Activated T-cell treated with anti-CD3 and anti-CD28 coated beads, Interleukin-2, amount 50 U/mL, for 24 hours (primary cell): ENCODE measurements around the gene MCC.

Experiments
- DNase-seq: peaks from one replicate; pipeline ENCODE4 v3.0.0-alpha.2; 2020
- H3K27ac Mint-ChIP-seq: 2 replicates; pipeline ENCODE4 v1.8.0; 2020; ENCODE audit warnings: mild to moderate bottlenecking, mixed read lengths
- H3K27me3 Mint-ChIP-seq: 2 replicates; pipeline ENCODE4 v1.8.0; 2020; ENCODE audit warnings: mixed read lengths
- H3K36me3 Mint-ChIP-seq: 2 replicates; pipeline ENCODE4 v1.8.0; 2020; ENCODE audit warnings: low read depth, mixed read lengths
- H3K4me1 Mint-ChIP-seq: 2 replicates; pipeline ENCODE4 v1.8.0; 2020; ENCODE audit warnings: low read depth, mixed read lengths
- H3K4me3 Mint-ChIP-seq: 2 replicates; pipeline ENCODE4 v1.8.0; 2020; ENCODE audit warnings: mild to moderate bottlenecking, moderate library complexity, mixed read lengths
- H3K9me3 Mint-ChIP-seq: 2 replicates; pipeline ENCODE4 v1.8.0; 2020; ENCODE audit warnings: mixed read lengths

The MCC gene

DNA sequence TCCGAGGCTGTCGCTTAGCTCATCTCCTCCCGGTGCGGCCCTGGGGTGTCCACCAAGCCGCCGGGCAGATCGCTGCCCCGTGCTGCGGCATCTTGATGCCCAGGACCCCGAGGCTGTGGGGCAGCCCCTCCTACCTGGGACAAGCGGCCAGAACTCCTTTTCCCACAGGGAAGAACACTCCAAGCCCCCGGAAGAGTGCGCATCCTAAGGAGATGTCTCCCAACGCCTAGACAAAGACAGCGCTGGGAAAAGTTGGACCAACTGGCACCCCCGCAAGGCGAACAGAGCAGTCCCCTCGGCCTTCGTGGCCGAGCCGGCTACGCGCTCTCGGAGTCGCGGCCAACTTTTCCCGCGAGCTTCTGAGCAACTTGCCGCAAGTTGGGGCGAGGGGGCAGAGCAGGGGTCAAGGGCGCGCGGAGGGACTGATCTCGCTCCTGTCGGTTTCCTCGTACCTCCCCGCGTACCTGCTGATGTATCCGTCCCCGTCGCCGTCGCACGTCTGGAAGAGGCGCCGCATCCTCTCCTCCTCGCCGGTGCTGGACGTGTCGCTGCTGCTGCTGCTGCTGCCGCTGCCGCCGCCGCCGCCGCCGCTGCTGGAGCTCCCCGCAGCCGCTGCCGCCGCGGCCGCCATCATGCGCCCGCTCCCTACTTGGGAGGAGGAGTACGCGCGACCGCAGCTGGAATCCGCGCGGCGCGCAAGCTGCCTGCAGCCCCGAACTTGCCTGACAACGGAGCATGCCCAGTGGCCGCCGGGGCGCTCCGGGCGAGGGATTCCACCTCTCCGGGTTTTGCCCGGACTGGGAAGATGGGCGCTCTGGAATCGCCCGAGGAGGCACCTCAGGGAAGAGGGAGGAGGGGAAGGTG, at the start of gene MCC:
TSS of gene MCC (minus strand) at position 673 of the 864 bp plus-strand sequence.
- H3K36me3 Mint-ChIP-seq: no peaks in the 10 kb centered on the region
- peaks cover 20% of the 10 kb centered on the region for H3K4me1 Mint-ChIP-seq
- peak; percentile 63 for DNase-seq
- H3K9me3 Mint-ChIP-seq: peaks cover 18% of the 10 kb centered on the region
- peak within 1 kb of the TSS; percentile 78 for H3K4me3 Mint-ChIP-seq
- H3K27ac Mint-ChIP-seq: no peak within 1 kb of the TSS
- H3K27me3 Mint-ChIP-seq: peaks cover 84% of the 10 kb centered on the region

DNA sequence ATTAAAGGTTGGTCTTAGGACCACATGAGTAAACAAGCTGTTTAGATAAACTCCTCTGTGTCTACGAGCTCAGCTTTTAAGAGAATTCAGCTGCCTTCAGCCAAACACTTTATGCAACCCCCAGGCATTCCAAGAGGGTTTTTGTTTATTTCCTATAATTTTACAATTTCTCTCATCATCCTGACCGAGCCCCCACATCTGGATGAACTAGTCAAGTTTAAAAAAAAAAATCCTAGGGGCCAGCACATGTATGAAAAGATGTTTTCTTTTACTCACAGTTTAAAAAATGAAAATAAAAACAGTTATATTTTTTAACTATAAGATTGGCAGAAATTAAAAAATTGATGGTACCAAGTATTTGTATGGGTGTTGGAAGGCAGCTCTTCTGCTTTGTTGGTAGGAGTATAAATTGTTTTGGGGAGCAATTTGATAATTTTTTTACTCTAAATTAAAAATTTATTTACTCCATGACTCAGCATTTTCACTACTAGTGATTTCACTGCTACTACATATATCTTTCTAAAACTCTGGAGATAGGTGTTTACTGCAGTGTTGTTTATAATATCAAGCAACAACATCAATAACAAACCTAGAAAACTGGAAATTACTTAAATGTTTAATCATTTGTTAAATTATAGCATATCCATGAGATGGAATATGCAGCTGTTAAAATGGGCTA, 43.4 kb upstream of the MCC start:
- H3K4me3 Mint-ChIP-seq: no peak overlapping the region
- H3K27me3 Mint-ChIP-seq: no peaks in the 10 kb centered on the region

DNA sequence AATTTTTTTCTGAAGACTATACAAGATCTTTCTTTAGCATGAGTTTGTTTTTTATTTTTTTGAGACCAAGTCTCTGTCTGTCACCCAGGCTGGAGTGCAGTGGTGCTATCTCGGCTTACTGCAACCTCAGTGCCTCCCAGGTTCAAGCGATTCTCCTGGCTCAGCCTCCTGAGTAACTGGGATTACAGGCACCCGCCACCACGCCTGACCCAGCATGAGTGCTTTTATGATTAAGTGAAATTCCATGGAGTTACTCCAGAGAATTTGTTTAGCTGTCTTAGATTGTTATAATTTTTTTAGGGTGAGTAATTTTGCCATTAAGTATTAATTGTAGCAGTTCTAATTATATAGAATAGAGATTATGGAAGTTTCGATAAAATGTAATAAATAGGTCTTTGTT, 39.5 kb upstream of the MCC start:
- Mint-ChIP-seq H3K4me3 (no peak overlapping the region), H3K4me1 (peaks cover 27% of the 10 kb centered on the region), H3K27me3 (no peaks in the 10 kb centered on the region), H3K36me3 (peaks cover 62% of the 10 kb centered on the region), H3K9me3 (peaks cover 10% of the 10 kb centered on the region), H3K27ac (no peak overlapping the region)
- no peak for DNase-seq

More for the DNA sequence above, 43.4 kb upstream of the MCC start:
- DNase-seq: no peak
- H3K27ac Mint-ChIP-seq: no peak overlapping the region
- H3K9me3 Mint-ChIP-seq: peaks cover 10% of the 10 kb centered on the region
- peaks cover 2% of the 10 kb centered on the region for H3K4me1 Mint-ChIP-seq
- peaks cover 82% of the 10 kb centered on the region for H3K36me3 Mint-ChIP-seq

DNA sequence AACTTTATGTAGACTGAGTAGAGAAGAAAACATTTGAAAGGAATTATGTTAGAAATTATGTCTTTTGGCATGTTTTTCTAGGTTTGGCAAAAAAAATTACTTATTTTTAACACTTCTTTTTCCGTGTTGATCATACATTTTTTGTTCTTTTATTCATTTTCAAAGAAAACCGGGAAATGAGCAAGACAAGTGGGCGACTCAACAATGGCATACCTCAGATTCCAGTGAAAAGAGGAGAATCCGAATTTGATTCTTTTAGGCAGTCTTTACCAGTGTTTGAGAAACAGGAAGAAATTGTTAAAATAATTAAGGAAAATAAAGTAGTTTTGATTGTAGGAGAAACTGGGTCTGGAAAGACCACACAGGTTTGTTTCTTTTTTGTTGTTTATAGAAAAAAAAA, 38.2 kb upstream of the MCC start:
- Mint-ChIP-seq H3K36me3 (peaks cover 57% of the 10 kb centered on the region), H3K27ac (no peak overlapping the region), H3K4me3 (no peak overlapping the region), H3K27me3 (no peaks in the 10 kb centered on the region), H3K9me3 (peaks cover 10% of the 10 kb centered on the region), H3K4me1 (peaks cover 34% of the 10 kb centered on the region)
- DNase-seq: no peak

DNA sequence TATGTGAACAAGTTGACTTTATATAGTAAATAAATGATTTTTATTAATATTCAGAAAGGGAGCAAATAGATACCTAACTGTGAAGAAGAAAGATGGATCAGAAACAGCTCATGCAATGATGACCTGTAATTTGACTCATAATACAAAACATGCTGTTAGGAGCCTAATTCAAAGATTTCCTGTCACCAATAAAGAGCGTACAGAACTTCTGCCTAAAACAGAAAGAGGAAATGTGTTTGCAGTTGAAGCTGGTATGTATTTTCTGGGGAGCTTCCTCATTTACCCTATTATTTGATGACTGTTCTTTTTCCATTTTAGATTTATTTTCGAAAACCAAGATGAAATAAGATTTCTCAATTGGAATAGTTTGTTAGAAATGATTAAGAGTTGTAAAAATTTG, 36.7 kb upstream of the MCC start:
- peaks cover 56% of the 10 kb centered on the region for H3K36me3 Mint-ChIP-seq
- H3K4me1 Mint-ChIP-seq: peaks cover 47% of the 10 kb centered on the region
- no peak for DNase-seq
- H3K27ac Mint-ChIP-seq: peak overlapping the region; percentile 67
- H3K9me3 Mint-ChIP-seq: no peaks in the 10 kb centered on the region
- no peaks in the 10 kb centered on the region for H3K27me3 Mint-ChIP-seq
- H3K4me3 Mint-ChIP-seq: no peak overlapping the region

DNA sequence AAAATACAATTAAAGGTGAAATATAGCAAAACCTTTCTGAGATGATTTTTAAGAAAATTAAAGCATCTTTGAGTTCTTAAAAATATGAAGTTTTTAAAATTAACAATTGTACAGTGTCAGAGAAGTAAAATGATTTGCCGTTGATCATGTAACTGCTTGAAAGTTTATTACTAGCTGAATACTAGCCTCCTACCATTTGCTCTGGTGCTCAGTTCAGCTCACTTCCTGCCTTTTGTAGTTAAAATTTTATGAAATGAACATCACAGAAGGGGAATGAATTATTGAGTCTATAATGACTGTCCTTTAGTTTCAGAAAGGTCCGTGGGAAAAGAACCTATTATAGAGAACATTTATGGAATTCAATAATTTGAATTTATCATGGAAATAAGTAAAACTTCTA, 34.9 kb upstream of the MCC start:
- no peaks in the 10 kb centered on the region for H3K27me3 Mint-ChIP-seq
- H3K4me3 Mint-ChIP-seq: no peak overlapping the region
- peak overlapping the region; percentile 37 for H3K27ac Mint-ChIP-seq
- no peaks in the 10 kb centered on the region for H3K9me3 Mint-ChIP-seq
- DNase-seq: no peak
- H3K36me3 Mint-ChIP-seq: peaks cover 57% of the 10 kb centered on the region
- H3K4me1 Mint-ChIP-seq: peaks cover 59% of the 10 kb centered on the region

DNA sequence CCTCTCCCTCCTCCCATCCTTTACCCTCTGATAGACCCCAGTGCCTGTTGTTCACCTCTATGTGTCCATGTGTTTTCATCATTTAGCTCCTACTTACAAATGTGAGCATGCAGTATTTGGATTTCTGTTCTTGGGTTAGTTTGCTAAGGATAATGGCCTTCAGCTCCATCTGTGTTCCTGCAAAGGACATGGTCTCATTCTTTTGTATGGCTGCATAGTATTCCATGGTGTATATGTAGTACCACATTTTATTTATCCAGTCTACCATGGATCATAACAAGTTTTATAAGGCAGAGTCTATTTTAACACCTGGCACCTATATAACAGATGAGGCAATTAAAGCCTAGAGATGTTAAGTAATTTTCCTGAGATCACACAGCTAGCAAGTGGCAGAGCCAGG, 32.6 kb upstream of the MCC start:
- Mint-ChIP-seq H3K27me3 (no peaks in the 10 kb centered on the region), H3K36me3 (peaks cover 63% of the 10 kb centered on the region), H3K4me1 (peaks cover 66% of the 10 kb centered on the region), H3K9me3 (no peaks in the 10 kb centered on the region), H3K27ac (peak overlapping the region; percentile 16), H3K4me3 (no peak overlapping the region)
- DNase-seq: no peak

DNA sequence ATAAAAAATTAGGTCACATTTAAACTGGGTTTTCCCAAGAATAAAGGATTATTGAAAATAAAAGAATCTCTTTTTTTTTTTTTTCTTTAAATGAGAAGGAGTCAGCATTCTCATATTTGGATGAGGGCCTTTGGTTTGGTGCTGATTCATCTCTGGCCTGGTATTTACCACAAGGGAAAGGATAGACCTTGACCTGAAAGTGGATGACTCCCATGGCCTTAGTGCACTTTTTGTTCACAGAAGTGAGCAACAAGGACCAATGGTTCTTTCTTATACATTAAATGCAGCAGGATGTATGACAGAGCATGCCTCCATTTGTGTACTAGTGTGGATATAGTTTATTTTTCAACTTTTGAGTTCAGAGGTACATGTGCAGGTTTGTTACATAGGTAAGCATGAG, 32.2 kb upstream of the MCC start:
- H3K27ac Mint-ChIP-seq: peak overlapping the region; percentile 16
- DNase-seq: no peak

DNA sequence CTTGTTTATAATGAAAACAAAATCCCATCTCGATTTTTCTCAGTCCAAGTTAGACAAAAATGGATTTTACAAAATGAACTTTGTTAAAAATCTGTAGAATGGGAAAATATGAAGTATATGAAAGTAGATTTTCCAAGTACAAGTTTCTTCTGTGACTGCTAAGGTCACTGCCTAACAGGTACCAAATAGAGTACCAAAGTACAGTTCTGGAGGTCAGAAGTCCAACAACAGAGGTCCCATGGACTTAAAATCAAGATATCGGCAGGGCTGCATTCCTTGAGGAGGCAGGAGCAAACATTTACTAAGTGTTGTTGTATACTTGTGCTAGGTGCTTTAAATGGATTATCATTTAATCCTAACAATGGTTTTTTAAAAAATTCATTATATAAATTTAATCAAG, 31.2 kb upstream of the MCC start:
- Mint-ChIP-seq H3K4me3 (no peak overlapping the region), H3K36me3 (peaks cover 66% of the 10 kb centered on the region), H3K4me1 (peaks cover 68% of the 10 kb centered on the region), H3K27ac (no peak overlapping the region), H3K9me3 (no peaks in the 10 kb centered on the region), H3K27me3 (no peaks in the 10 kb centered on the region)
- DNase-seq: no peak

More for the DNA sequence above, 32.2 kb upstream of the MCC start:
- Mint-ChIP-seq H3K4me1 (peaks cover 70% of the 10 kb centered on the region), H3K9me3 (no peaks in the 10 kb centered on the region), H3K36me3 (peaks cover 64% of the 10 kb centered on the region), H3K4me3 (no peak overlapping the region), H3K27me3 (no peaks in the 10 kb centered on the region)

DNA sequence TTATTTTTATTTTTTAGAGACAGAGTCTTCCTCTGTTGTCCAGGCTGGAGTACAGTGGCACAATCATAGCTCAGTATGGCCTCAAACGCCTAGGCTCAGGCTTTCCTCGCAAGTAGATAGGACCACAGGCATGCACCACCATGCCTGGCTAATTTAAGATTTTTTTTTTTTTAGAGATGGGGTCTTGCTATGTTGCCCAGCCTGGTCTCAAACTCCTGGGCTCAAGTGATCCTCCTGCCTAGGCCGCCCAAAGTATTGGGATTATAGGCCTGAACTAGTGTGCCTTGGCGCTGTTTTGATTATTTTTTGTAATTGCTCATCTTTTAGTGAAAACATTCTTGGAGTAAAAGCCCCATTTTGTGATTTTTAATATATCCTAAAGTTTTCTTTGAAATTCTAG, 30.6 kb upstream of the MCC start:
- no peaks in the 10 kb centered on the region for H3K9me3 Mint-ChIP-seq
- no peak for DNase-seq
- H3K36me3 Mint-ChIP-seq: peaks cover 69% of the 10 kb centered on the region
- H3K27me3 Mint-ChIP-seq: no peaks in the 10 kb centered on the region
- H3K27ac Mint-ChIP-seq: no peak overlapping the region
- H3K4me1 Mint-ChIP-seq: peaks cover 66% of the 10 kb centered on the region
- H3K4me3 Mint-ChIP-seq: no peak overlapping the region

DNA sequence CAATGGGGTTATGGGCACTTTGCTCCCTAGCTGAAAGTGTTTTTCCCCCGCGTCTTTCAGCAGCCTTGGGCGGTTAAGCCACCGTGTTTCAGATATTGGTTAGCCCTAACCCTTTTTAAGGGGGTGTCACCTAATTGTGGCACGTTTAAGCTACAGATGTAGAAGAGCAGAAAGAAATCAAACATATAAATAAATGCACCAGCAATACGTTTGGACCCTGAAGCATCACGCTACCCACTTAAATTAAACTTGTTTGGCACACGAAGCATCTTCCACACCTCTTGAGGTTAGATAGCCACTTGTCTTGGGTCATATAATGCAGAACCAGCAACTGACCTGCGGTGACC, 26.0 kb upstream of the MCC start:
- no peak for DNase-seq
- peak overlapping the region; percentile 96 for H3K27ac Mint-ChIP-seq
- peak overlapping the region; percentile 91 for H3K4me3 Mint-ChIP-seq
- H3K4me1 Mint-ChIP-seq: peaks cover 38% of the 10 kb centered on the region
- H3K36me3 Mint-ChIP-seq: peaks cover 42% of the 10 kb centered on the region
- H3K9me3 Mint-ChIP-seq: peaks cover 2% of the 10 kb centered on the region
- peaks cover 8% of the 10 kb centered on the region for H3K27me3 Mint-ChIP-seq

DNA sequence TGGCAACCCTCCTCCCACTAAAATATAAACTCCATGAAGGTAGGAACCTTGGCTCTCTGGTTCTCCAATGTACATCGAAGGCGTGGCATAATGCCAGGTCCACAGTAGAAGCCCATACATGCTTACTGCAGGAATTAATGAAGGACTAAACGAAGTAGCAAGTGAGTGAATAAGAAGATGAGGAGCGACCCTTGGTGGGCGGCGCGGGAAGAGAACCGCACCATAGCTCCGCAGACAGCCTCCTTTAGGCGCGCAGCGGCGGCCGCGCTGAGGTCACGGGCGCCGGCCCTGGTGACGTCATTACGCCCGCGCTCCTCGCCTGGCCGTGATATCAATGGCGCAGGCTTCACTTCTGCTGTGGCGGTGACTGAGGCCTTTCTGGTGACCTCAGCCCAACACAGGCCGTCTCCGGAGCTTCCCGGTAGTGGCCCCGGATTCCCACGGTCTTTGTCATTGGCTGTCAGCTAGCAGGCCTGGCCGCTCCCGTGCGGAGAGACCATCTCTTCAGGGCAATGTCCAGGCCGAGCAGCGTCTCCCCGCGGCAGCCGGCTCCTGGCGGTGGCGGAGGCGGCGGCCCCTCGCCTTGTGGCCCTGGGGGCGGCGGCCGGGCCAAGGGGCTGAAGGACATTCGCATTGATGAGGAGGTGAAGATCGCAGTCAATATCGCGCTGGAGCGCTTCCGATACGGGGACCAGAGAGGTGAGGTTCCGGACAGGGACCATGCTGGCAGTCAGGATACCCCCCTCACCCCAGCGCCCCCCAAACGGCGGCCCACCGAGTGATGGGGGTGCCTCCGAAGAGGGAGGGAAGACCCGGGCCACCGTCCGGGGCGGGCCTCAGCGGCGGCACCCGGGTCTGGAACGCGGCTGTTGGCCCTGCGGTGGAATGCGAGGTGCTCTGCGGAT, 25.4 kb upstream of the MCC start, which contains the start of gene YTHDC2:
TSS of gene YTHDC2 (plus strand) at position 311 of the 905 bp plus-strand sequence. CDS start at position 513, 202 bp downstream.
- Mint-ChIP-seq H3K4me1 (peaks cover 33% of the 10 kb centered on the region), H3K9me3 (peaks cover 2% of the 10 kb centered on the region), H3K27ac (peak within 1 kb of the TSS; percentile 96), H3K27me3 (peaks cover 11% of the 10 kb centered on the region), H3K4me3 (peak within 1 kb of the TSS; percentile 91), H3K36me3 (peaks cover 35% of the 10 kb centered on the region)
- DNase-seq: peak; percentile 94

DNA sequence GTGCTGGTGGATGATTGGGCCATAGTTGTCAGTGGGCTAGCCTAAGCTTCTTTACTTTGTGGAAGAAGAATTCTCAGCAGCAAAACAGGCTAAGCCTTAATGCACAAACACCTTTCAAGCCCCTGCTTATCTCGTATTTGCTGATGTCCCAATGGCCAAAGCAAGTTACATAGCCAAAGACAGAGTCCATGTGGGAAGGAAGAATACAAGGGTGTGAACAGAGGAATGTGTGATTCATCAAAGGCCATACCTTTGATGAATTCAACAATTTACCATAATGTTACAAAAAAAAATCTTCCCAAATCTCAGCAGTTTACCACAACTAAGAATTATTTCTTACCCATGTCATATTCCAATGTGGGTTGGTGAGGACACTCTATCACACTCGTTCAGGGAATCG, 24.1 kb upstream of the MCC start:
- no peak for DNase-seq
- Mint-ChIP-seq H3K36me3 (peaks cover 24% of the 10 kb centered on the region), H3K4me3 (no peak overlapping the region), H3K27me3 (peaks cover 19% of the 10 kb centered on the region), H3K27ac (no peak overlapping the region), H3K4me1 (peaks cover 28% of the 10 kb centered on the region), H3K9me3 (peaks cover 2% of the 10 kb centered on the region)

DNA sequence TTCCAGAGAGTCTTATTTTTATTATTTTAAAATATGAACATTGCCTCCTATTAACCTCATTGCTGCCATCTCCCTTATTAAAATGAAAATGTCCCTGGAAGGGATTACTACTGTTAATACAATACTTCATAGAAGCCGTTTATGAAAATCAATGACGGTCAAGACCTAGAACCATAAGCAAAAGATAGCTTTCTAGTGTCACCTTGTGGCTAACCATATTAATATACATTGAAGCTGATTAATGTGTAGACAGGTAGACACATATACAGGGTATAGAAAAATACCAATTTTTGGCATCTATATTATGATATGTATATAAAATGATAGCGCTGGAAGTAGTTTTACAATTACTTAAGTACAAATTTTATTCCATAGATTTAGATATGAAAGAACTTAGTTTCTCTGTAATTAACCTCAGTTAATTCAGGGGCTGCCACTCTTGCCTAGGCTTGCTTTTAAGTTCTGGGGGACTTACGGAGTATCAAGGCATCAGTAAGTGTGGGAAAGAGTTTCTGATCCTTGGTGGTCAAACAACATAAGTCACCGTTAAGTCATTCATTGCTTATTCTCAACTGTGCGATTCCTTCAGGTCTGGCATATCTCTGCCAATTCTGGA, 22.7 kb upstream of the MCC start:
- H3K9me3 Mint-ChIP-seq: peaks cover 2% of the 10 kb centered on the region
- H3K4me1 Mint-ChIP-seq: peaks cover 18% of the 10 kb centered on the region
- no peak overlapping the region for H3K4me3 Mint-ChIP-seq
- no peak for DNase-seq
- no peak overlapping the region for H3K27ac Mint-ChIP-seq
- H3K36me3 Mint-ChIP-seq: peaks cover 11% of the 10 kb centered on the region
- H3K27me3 Mint-ChIP-seq: peaks cover 30% of the 10 kb centered on the region
